ENCODE measurements around the gene LMBRD2.

GRCh38 chr5:36056422-36056821 lies 95.3 kb downstream of the LMBRD2 start:
- TF ChIP-seq RAD21 (IDR thresholded peaks at IDR 0.05; ENCODE audit: low read length) (no peak), SIN3A (IDR thresholded peaks at IDR 0.05; ENCODE audit: borderline replicate concordance, low read depth, low read length) (no peak), CTCF (IDR thresholded peaks at IDR 0.05) (no peak), USF2 (IDR thresholded peaks at IDR 0.05; ENCODE audit: borderline replicate concordance, low read depth, low read length) (no peak), MAX (IDR thresholded peaks at IDR 0.05; ENCODE audit: low read depth) (no peak), EZH2phosphoT487 (IDR thresholded peaks at IDR 0.05; ENCODE audit: borderline replicate concordance, low read depth) (no peak), NRF1 (IDR thresholded peaks at IDR 0.05; ENCODE audit: low read depth, low read length) (no peak), REST (IDR thresholded peaks at IDR 0.05; ENCODE audit: low read depth, low read length) (no peak), FOXM1 (IDR thresholded peaks at IDR 0.05; ENCODE audit: low read depth) (no peak), NFIC (IDR thresholded peaks at IDR 0.05; ENCODE audit: borderline replicate concordance) (no peak), RCOR1 (IDR thresholded peaks at IDR 0.05; ENCODE audit: low read length) (no peak)

All from SK-N-SH (cell line).